HEK293 (cell line): ENCODE measurements around the gene LOXL1.
"Not testable (repeated sequence)": the region's sequence is repeated elsewhere in the genome, so short reads cannot be mapped to it uniquely, and the experiment has no call there.

Experiments used
- BCL11A ChIP-seq: fragments of 450-650 bp; formaldehyde crosslinking; IDR thresholded peaks from 2 replicates; pipeline ENCODE4 v1.5.1; 2016; ENCODE audit warnings: low read depth, missing biosample characterization, missing genetic modification characterization
- CTCF ChIP-seq: fragments of 450-650 bp; formaldehyde crosslinking; IDR thresholded peaks from 2 replicates; pipeline ENCODE4 v1.5.1; 2016; ENCODE audit warnings: missing biosample characterization, missing genetic modification characterization
- IKZF3 ChIP-seq: fragments of 450-650 bp; IDR thresholded peaks from 2 replicates; pipeline ENCODE4 v1.5.0; 2018; ENCODE audit warnings: missing biosample characterization, mild to moderate bottlenecking, missing genetic modification characterization, moderate library complexity
- KLF1 ChIP-seq: fragments of 450-650 bp; formaldehyde crosslinking; IDR thresholded peaks from 2 replicates; pipeline ENCODE4 v1.5.1; 2016; ENCODE audit warnings: missing biosample characterization, missing genetic modification characterization
- PRDM1 ChIP-seq: fragments of 450-650 bp; formaldehyde crosslinking; IDR thresholded peaks from 2 replicates; pipeline ENCODE4; 2016; ENCODE audit warnings: missing biosample characterization, missing genetic modification characterization
- YY1 ChIP-seq: fragments of 450-650 bp; formaldehyde crosslinking; IDR thresholded peaks from 2 replicates; pipeline ENCODE4 v1.5.1; 2018; ENCODE audit warnings: missing biosample characterization, missing genetic modification characterization
- ZFP41 ChIP-seq: fragments of 450-650 bp; formaldehyde crosslinking; IDR thresholded peaks from 2 replicates; pipeline ENCODE4 v1.5.1; 2016; ENCODE audit warnings: missing biosample characterization, missing genetic modification characterization, borderline replicate concordance
- ZNF18 ChIP-seq: fragments of 450-650 bp; formaldehyde crosslinking; IDR thresholded peaks from 2 replicates; pipeline ENCODE4 v1.5.1; 2016; ENCODE audit warnings: missing biosample characterization, missing genetic modification characterization
- ZNF561 ChIP-seq: fragments of 450-650 bp; IDR thresholded peaks from 2 replicates; pipeline ENCODE4 v1.5.1; 2018; ENCODE audit warnings: missing biosample characterization, missing genetic modification characterization, borderline replicate concordance
- TF ChIP-seq, protein P1 (sequence below): fragments of 450-650 bp; formaldehyde crosslinking; IDR thresholded peaks from 2 replicates; pipeline ENCODE4 v1.5.1; 2016; ENCODE audit warnings: missing biosample characterization, missing genetic modification characterization

- TF ChIP-seq BCL11A (tag by site-specific recombination); KLF1 (tag by site-specific recombination); CTCF; ZFP41 (tag by site-specific recombination); YY1 (tag by site-specific recombination); ZNF561 (tag by site-specific recombination); PRDM1 (tag by site-specific recombination); ZNF18 (tag by site-specific recombination); IKZF3 (tag by site-specific recombination): not testable (repeated sequence)
- TF ChIP-seq, protein P1, sequence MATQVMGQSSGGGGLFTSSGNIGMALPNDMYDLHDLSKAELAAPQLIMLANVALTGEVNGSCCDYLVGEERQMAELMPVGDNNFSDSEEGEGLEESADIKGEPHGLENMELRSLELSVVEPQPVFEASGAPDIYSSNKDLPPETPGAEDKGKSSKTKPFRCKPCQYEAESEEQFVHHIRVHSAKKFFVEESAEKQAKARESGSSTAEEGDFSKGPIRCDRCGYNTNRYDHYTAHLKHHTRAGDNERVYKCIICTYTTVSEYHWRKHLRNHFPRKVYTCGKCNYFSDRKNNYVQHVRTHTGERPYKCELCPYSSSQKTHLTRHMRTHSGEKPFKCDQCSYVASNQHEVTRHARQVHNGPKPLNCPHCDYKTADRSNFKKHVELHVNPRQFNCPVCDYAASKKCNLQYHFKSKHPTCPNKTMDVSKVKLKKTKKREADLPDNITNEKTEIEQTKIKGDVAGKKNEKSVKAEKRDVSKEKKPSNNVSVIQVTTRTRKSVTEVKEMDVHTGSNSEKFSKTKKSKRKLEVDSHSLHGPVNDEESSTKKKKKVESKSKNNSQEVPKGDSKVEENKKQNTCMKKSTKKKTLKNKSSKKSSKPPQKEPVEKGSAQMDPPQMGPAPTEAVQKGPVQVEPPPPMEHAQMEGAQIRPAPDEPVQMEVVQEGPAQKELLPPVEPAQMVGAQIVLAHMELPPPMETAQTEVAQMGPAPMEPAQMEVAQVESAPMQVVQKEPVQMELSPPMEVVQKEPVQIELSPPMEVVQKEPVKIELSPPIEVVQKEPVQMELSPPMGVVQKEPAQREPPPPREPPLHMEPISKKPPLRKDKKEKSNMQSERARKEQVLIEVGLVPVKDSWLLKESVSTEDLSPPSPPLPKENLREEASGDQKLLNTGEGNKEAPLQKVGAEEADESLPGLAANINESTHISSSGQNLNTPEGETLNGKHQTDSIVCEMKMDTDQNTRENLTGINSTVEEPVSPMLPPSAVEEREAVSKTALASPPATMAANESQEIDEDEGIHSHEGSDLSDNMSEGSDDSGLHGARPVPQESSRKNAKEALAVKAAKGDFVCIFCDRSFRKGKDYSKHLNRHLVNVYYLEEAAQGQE (tag by site-specific recombination): not testable (repeated sequence)
These were observed 49.3 kb downstream of the LOXL1 start for GRCh38 chr15:73975440-73976125.
